NCI-H2171 treated with DMSO at 0.1 percent for 48 hours (cell line): ENCODE measurements around the gene ZNF148.

Experiments used
- DNase-seq: peaks from one replicate; lab custom pipeline; 2025; lab: John Stamatoyannopoulos, UW

Gene ZNF148

DNA sequence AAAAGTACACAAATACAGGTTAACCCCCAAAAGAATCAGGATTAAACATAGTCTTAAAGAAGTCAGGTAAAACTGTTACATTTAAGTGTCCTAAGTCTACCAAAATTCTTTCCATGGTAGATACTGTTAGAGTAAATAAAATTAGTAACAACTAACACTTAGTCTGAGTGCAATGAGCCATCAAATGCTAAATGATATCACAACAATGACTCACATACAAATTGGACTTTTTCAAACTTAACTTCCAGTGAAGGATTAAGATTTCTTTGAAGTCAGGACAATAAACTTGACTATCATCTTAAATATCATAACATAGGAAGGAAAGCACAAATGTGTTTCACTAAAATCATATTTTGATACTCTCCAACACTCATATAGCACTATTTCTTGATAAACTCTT lies 43.9 kb downstream of the ZNF148 start:
- no peak for DNase-seq

DNA sequence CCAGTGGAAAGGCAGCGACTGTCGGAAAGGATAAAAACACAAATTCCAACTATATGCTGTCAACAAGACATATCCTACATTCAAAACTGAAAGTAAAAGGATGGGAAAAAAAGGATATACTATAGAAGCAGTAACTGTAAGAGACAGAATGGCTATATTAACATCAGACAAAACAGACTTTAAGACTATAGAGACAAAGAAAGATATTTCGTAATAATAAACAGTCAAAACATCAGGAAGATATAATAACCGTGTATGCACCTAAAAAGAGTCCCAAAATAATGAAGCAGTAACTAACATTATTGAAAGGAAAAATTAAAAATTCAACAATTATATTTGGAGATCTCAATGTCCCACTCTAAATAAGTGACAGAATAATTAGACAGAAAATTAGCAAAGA lies 48.2 kb downstream of the ZNF148 start:
- DNase-seq = no peak

DNA sequence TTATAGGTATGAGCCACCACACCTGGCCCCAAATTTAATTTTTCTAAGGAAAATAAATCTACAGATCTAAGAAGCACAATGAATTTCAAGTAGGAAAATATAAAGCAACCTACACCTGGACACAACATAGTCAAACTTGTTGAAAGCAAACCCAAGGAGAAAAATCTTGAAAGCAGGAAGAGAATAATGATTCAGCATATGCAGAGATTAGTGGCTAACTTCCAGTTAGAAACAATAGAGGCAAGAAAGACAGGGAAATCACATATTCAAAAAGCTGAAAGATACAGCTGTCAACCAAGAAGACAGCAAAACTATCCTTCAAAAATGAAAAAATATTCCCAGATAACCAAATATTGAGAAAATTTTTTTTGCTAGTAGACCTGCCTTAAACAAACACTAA lies 49.4 kb downstream of the ZNF148 start:
- no peak for DNase-seq

DNA sequence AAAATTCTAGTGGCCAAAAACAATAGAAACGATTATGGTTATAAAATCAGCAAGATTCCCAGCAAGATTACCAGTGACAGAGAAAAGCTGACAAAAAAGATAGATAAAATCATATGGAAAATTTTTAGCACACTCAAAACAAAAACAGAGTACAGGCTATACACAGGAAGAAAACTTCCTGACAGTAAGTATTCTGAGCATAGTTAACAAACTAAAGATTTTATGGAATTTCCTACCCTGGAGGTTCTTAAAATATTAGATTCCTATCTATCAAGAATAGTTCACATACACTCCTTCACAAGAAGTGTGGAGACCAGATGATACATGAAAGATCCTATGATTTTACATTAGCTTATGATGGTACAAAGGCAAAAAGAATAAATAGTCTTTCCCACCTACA lies 50.8 kb downstream of the ZNF148 start:
- no peak for DNase-seq

DNA sequence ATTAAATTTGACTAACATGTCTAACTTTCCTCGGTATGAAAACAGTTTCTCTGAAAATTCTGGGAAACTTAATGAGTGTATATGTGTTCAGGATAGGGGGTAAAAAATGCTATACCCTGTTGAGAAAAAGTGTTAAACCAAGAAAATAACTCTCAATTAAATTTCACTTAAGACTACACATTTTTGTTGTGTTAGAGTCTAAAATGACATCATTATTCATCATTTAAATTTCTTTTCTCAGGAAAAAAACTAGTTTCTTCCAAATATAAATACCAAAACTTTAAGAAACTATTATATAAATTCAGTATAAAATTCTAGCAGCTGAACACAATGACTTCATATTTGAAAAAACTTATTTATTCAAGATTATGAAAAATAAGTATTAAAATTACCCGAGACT lies 52.2 kb downstream of the ZNF148 start:
- no peak for DNase-seq

DNA sequence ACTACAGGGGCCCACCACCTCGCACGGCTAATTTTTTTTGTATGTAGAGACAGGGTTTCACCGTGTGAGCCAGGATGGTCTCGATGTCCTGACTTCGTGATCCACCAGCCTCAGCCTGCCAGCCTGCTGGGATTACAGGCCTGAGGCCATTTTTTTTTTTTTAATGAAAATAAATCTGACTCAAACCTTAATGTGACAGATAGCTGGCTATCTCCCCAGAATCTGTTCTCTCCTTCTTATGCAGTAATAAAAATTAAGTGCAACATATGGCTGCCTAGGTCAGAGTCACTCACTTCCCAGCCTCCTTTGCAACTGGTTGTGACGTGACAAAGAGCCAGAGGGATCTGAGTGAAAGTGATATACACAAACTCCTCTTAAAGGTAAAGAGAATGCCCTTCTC lies 53.0 kb downstream of the ZNF148 start:
- DNase-seq = peak; percentile 96

DNA sequence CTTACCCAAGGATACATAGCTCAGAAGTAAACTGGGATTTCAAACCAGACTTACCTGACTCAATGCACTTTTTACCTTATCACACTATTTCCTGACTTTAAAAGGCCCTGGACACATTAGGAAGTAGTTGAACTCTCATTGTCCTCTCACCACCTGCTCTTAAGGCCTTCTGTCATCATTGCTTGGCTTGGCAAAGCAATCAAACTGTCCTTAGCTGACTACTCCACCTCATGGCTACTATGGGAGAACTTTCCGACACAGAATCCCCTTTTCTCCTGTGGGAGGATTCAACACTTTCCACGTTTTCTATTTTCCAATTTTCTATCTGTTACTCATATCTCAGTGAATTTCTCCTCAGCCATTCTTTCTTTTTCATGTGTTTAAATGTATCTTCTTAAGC lies 55.4 kb downstream of the ZNF148 start:
- no peak for DNase-seq

DNA sequence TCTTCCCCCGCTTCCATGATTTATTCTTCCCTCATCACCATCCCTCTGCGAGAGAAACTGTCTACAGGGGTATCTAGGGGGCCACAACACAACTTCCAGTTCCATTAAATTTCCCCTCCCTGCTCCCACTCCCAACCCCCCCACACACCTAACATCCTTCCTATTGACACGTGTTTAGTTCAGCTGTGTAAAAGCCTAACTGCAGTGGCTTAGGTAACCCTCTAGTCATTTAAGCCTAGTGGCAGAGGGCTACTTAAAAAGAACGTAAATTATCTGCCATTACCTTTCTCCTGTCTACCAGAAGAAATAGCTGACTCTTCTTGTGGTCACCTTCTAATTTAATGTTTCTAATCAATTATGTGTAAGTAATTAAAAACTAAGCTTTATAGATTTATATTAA lies 56.3 kb downstream of the ZNF148 start:
- no peak for DNase-seq

DNA sequence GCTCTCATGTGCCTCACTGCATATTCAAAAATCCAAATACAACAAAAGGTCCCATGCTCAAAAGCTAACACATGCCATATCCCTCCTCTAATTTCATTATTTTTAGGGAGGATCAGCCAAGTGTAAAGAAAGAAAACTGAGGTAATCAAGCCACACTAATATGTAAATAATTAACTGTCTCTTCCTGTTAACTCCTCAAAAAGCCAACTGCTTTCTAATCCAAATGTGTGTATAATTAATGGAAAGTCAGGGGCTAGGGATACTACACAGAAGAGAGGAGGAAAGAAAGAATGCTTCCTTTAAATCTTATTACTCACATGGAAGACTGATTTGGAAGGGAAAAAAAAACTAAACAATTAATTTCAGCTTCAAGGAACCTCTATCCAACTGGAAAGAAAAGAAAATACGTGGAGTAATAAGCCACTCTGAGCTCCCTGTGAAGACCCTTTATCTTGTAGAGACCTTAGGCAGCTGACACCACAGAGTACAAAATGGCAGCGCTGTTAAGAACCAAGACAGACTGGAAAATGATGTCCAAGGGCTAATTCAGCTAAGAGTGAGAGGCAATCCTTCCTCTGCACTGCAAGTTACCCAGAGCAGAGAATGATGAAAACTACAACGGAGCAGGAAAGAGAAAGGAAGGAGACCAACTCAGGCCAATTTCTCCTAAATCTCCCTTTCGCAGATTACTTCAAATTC lies 56.8 kb downstream of the ZNF148 start:
- DNase-seq = peak; percentile 32

DNA sequence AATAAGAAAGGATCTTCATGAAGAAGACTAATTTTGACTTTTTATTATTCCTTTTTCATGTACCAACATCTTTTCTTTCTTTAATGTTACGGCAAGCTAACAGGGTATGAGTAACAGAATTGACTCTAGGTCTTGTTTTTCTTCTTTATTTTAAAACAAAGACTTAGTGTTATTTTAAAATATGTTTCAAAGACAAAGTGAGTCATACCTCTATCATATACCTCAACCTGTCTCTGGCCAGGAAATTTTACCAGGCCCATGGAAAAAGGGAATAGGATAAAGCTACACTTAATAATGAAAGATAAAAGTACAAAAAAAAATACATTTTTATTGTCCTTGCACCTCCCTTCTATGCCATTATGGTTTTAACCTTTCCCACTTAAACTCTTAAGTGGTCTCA lies 57.4 kb downstream of the ZNF148 start:
- DNase-seq = no peak

DNA sequence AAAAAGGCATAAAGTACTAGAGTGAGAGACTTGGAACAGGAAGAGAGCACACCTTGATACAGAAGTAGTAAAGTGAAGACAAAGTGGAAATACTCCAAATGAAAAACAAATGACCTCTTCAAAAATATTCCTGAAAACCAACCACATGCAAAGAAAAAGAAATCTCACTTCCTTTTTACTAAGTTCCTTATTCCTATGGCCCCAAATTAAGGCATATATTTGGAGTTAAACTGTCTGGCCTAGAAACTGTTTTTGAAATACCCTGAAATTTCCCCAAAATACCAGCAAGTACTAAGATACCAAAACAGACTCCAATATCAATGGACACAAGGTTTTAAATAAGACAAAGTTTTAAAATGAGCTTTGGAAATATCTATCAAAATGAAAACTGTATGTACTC lies 58.2 kb downstream of the ZNF148 start:
- no peak for DNase-seq

DNA sequence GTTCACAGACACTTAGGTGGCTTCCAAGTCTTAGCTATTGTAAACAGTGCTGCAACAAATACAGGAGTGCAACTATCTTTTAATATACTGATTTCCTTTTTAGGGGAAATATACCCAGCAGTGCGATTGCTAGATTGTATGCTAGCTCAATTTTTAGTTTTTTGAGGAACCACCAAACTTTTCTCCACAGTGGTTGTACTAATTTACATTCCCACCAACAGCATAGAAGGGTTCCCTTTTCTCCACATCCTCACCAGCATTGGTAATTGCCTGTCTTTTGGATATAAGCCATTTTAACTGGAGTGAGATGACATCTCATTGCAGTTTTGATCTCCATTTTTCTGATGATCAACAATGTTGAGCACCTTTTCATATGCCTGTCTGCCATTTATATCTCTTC lies 58.9 kb downstream of the ZNF148 start:
- no peak for DNase-seq

DNA sequence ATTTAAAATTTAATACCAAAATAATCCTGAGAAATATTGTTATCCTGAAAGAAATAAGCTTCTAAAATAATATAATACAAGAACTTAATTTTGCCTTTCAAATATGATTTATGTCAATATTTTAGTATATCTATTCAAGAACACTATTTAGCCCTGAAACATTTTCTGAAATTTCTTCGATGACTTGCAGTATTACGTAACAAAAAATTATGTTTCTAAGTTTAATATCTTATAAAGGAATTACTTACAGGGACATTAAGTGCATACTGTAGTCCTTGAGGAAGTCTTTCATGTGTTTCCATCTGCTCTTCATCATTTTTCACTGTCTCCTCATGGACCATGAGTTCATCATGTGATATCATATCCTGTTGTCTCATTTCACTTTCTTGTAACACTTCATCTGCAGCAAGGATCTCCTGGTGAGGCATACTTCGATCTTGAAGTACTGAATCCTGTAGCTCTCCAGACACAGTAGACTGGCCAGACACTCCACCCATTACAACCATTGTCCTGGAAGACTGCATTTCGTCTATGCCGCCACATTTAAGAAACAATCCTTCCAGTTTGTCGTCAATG lies 62.0 kb downstream of the ZNF148 start:
- DNase-seq = no peak

DNA sequence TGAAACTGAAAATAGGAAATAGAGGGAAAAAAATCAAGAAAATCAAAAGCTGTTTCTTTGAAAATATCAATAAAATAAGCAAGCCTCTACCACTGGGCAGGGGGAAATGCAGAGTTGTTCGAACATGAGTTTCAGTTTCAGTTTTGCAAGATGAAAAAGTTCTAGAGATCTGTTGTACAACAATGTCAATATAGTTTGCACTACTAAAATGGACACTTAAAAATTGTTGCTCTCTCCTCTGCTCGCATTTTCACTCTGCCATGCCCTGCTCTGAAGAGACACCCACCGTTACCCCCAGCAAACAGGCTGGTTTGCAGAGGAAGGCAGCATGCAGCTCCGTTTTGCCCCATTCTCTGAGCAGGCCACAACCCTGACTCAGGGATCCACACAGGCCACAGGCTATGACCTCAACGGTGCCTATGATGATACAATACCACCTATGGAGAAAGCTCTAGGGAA lies 64.5 kb downstream of the ZNF148 start:
- DNase-seq = no peak

DNA sequence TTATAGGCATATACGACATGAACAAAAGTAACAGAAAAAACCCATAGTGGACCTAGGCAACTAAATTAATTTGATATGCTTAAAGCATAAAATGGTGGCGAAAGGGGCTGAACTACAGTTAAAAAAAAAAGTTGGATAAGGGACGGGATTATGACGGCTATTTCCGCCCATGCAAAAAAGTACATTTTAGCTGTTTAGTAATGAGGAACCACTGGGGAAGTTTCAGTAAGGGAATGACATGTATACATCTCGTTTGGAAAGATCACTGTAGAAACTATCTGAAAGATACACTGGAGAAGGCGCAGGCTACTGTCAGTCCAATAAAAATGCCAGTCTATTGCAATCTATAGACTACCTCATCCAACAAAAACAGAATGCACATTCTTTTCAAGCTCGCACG lies 65.6 kb downstream of the ZNF148 start:
- DNase-seq = no peak

DNA sequence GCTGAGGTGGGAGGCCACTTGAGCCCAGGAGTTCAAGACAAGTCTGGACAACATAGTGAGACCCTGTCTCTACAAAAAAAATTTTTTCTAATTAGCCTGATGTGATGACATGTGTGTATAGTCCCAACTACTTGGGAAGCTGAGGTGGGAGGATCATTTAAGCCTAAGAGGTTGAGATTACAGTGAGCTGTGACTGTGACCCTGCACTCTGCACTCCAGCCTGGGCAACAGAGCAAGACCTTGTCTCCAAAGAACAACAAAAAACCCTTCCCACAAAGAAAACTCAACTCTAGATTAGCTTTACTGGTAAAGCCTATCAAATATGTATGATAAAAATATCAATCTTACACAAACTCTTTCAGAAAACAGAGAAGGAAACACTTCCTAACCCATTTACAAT lies 68.5 kb downstream of the ZNF148 start:
- DNase-seq = no peak

DNA sequence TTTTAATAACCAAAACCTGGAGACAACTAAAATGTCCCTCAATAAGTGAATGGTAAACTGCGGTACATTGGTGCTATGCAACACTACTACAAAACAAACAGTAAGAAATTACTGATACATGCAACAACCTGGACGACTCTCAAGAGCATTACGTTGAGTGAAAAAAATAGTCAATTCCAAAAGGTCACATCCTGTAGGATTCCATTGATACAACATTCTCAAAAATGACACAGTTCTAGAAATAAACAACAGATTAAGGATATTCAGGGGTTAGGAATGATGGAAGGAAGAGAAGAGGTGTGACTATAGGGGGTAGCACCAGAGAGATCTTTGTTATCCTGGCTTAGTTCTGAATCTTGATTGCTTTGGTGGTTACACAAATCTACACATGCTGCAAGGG lies 72.2 kb downstream of the ZNF148 start:
- DNase-seq = no peak

DNA sequence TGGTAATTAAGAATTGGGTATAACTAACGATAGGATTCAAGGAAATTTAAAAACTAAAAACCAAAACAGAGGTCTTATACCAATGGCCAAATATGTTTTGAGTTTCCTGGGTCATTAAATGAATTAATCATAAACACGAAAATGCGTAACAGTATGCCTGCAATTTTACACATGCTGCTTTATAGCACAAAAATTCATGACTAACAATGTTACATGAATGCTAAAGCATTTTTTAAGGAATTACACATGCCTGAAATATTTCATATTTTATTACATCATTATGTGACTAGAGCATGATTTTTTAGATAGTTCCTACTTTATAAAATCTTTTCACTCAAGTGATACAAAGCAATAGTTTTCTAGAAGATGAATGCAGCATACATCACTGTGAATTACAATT lies 74.7 kb downstream of the ZNF148 start:
- DNase-seq = no peak

DNA sequence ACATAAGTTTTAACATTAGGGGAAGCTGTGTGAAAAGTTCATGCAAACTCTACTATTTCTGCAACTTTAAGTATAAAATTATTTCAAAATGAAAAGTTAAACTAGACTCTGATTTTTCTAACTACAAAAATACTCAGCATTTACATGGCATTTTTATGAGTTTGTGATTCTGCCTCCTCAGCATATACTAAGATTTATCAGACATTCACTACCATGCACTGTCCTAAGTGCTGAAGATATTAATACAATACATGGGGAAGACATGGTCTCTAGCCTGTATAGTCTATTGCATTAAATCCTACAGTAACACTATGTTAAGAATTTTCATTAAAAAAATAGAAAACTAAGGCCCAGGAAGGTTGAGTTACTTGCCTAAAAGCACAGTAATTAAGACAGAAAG lies 80.7 kb downstream of the ZNF148 start:
- no peak for DNase-seq

DNA sequence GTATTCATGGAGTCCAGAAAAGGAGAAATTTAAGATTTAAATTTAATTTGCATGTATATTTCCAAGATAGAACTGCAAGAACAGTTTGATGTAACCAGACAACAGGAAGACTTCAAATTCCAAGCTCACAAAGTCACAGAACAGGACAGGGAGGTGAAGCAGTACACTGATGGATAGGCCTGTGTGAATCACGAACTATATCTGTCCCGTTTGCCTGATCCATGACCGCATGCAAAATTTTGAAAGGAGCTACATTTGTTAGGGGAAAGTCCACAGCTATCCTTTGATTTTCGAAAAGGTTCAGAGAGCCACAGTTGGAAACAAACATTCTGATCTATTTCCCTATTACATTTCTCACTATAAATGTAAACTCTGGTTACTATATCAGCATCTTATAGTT lies 83.1 kb downstream of the ZNF148 start:
- no peak for DNase-seq

DNA sequence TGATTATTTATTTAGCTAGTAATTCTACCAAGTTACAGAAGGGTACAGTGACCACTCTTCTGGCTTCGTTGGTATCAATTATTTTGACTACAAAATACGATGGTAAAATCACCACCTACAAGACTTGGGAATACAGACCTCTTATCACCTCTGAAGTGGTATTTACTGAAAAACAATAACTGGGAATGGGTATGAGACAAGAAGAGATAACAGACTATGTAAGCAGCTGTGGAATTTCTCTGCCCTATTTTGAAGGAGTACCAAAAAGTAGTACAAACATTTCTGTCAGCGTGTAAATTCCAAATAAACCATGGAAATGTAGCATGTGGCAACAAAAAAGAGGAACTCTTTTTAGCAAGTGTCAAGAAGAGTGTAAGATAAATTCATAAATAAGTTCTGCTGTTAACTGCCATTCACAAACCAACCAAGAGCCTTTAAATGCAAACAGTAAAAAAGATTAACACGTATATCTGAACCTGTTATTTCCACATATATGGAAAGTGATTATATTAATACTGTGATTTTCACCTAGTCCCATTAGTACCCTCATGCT lies 85.6 kb downstream of the ZNF148 start:
- no peak for DNase-seq

DNA sequence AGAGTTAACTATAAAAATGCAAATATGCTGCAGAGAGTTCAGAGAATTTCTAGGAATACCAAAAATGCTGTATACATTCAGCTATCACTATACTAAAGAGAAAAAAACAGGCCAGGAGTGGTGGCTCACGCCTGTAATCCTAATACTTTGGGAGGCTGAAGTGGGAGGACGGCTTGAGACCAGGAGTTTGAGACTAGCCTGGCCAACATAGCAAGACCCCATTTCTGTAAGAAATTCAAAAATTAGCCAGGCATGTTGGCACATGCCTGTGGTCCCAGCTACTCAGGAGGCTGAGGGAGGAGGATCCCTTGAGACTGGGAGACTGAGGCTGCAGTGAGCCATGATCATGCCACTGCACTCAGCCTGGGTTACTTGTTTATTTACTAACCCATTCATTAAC lies 87.9 kb downstream of the ZNF148 start:
- DNase-seq = no peak

DNA sequence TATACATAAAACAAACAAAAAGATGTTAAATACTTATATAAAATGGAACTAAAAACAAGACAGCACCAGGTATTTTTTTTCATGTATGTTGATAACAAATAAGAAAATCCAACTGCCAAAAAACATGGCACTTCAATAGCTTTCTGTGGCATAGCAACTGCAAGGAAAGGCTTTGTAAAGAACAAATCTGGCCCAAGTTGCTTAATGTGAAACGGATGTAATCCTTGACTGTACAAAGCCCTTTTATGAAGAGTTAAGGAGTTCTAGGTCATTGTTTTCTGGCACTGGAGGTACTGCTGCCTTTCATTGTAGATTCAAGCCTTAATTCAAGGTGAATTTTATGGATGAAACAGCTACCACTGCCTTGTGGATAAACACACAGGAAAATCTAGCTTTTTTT lies 93.7 kb downstream of the ZNF148 start:
- DNase-seq = no peak
